KOPT-K1 (cell line): ENCODE data around the gene SIRPB1.
"Not testable (repeated sequence)": the region's sequence is repeated elsewhere in the genome, so short reads cannot be mapped to it uniquely, and the experiment has no call there.

Source experiments
- H3K27ac ChIP-seq: fragments of 200-600 bp; sonication (generic); 2 replicates; pipeline ENCODE4 v1.5.1; 2016; ENCODE audit warnings: antibody characterized with exemption, mild to moderate bottlenecking, low read depth, low read length; ENCODE audit not compliant: poor library complexity, severe bottlenecking
- H3K36me3 ChIP-seq: fragments of 200-600 bp; sonication (generic); 2 replicates; pipeline ENCODE4 v1.5.1; 2017; ENCODE audit warnings: antibody characterized with exemption, mild to moderate bottlenecking, low read length, moderate library complexity; ENCODE audit not compliant: insufficient read depth
- H3K9me3 ChIP-seq: fragments of 200-600 bp; sonication (generic); 2 replicates; pipeline ENCODE4 v1.5.1; 2017; ENCODE audit warnings: antibody characterized with exemption, low read length, mild to moderate bottlenecking; ENCODE audit not compliant: insufficient read depth, poor library complexity, severe bottlenecking

Gene SIRPB1

DNA sequence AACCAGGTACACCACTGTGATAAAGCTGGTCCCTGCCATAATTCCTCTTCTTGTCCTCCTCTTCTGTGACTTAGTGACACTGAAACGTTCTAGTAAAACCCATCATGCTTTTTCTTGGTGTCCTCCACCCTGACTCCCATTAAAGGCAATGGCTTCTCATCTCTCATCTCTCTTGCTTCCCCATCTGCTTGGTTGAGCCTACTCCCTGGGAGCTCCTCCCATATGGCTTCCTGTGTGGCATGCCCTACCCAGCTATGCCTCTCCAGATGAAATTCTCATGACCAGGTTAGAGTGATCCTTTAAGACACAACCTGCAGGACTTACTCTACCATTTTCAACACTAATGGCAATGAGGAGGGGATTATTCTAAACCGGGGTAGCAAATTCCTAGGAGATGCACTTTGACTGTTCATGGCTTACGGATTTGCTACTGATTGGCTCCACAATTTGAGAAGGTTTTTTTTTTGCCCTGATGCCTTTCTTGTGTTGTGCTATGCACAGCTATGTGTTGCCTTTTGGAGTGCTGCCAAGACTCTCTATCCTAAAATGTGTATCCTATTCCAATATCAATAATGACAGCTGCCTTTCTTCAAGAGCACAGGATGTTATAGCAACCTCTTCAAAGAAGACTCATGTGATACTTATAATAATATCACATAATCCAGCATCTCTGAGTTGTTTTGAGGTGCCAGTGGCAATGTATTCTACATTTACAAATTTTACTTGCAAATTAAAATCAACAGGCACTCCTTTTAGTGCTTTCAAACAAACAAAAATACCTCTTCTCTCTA lies 31.7 kb upstream of the SIRPB1 start:
- Histone ChIP-seq H3K36me3 (no peaks in the 10 kb centered on the region), H3K9me3 (peaks cover 6% of the 10 kb centered on the region), H3K27ac (no peak overlapping the region)

DNA sequence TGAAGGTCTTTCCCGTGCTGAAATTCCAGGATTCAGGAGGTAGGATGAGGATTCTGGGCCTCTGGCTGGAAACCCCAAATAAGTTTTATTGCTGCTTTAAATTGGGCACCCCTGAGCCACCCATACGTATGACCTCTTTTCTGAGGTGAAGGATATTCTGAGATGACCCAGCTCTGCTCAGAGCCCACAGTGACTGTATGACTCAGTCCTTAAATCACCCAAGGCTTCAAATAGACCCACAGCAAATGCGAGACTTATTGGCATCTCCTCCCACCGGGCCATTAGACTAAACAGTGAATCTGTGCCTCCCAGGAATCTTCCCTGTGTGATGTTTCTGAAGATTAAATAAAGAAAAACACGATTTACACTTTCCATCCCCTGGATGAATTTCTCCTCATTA lies 28.3 kb upstream of the SIRPB1 start:
- H3K27ac ChIP-seq = no peak overlapping the region
- peaks cover 12% of the 10 kb centered on the region for H3K9me3 ChIP-seq

DNA sequence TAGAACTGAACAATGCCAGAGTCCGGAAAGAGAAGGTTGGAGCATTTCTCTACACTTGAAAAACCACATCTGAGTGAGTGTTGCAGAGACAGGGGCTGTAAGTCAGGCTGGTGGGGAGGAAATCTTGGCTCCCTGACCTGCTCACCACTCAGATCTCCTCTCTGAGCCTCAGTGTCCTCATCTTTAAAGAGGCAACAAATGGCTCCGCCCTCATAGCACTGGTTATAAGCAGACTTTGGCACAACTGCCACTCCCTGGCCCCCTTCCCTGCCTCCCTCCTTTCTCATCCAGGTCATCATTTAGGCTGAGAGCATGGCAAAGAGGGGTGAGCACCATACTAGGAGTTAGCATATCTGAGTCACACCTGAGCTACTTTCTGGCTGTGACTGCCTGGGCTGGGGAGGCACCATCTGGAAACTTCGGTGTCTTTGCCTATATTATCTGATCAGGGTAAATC lies 27.2 kb upstream of the SIRPB1 start:
- H3K36me3 ChIP-seq = no peaks in the 10 kb centered on the region
- H3K27ac ChIP-seq = no peak overlapping the region

More for the DNA sequence above, 28.3 kb upstream of the SIRPB1 start:
- H3K36me3 ChIP-seq = no peaks in the 10 kb centered on the region

DNA sequence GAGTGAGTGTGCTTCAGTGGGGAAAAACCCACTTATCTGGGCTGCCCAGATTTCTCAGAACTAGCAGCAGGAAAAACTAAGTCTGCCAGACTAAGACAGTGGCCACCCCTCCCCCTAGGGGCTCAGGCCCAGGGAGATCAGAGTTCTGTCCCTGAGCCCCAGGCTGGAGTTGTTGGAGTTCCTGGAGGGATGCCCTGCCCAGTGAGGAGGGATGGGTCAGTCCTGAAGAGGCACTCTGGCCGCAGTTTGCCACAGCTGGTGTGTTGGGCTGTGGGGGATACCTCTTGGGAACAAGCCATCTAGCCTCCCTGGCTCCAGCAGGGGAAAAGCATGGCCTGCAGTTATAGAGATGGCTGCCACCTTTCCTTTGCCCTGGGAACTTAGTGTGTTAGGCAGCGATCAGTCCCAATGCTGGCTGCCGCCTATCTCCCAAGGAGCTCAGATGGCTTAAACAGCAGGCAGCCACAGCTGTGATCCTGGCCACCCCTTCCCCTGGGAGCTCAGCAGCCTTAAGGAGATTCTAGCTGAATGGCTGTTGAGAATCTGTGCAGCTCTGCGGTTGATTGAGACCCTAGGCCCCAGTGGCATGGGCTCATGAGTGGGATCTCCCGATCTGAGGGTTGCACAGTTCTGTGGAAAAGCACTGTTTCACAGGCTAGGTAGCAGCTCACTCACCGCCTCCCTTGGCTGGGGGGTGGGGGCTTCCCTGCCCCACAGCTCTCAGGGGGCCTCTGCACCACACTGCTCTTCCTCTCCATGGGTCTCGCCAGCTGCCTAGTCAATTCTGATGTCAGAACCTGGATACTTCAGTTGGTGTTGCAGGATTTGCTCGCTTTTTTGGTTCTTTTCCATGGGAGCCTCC lies 24.5 kb upstream of the SIRPB1 start:
- Histone ChIP-seq H3K27ac (no peak overlapping the region), H3K9me3 (peaks cover 12% of the 10 kb centered on the region), H3K36me3 (no peaks in the 10 kb centered on the region)

More for the DNA sequence above, 27.2 kb upstream of the SIRPB1 start:
- H3K9me3 ChIP-seq = peaks cover 12% of the 10 kb centered on the region

DNA sequence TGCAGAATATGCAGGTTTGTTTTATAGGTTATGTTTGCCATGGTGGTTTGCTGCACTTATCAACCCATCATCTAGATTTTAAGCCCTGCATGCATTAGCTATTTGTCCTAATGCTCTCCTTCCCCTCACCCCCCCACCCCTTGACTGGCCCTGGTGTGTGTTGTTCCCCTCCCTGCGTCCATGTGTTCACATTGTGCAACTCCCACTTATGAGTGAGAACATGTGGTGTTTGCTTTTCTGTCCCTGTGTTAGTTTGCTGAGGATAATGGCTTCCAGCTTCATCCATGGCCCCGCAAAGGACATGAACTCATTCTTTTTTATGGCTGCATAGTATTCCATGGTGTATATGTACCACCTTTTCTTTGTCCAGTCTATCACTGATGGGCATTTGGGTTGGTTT lies 18.8 kb upstream of the SIRPB1 start:
- H3K9me3 ChIP-seq, H3K27ac ChIP-seq, H3K36me3 ChIP-seq: not testable (repeated sequence)

DNA sequence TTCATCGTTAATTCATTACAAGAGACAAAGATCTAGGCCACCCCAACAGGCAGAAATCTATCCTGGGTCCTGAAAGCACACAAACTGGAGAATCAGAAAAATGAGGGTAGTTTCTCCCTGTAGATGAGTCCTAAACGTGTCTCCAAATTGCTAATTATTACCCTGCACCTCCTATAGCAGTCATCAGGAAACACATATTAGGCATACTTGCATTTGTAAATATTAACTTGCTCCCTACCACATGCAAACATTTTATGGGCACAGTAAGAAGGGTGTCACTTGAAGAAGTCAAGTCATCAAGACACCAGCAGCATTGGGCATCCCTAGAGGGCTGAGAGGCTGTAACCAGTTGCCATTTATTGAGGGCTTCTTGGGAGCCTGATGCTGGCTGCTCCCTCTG lies 17.9 kb upstream of the SIRPB1 start:
- H3K36me3 ChIP-seq = no peaks in the 10 kb centered on the region
- no peak overlapping the region for H3K27ac ChIP-seq
- no peaks in the 10 kb centered on the region for H3K9me3 ChIP-seq

DNA sequence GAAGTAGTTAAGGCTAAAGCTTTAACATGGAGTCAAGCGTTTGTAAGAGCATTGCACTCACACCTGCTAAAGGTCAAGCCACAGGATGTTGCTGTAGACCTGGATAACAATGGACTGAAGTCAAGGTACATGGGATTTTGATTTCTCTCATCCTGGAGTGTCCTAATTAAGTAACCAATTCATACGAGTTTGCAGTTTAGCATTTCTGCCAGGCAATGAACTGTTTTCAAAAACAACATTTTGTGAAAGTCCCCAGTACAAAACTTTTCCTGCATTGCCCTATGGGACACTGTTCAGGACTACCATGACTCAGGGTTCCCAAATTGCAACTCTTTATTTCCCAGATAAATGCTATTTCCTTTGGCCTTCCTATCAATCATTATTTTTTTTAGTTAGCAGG lies 17.4 kb upstream of the SIRPB1 start:
- no peaks in the 10 kb centered on the region for H3K9me3 ChIP-seq
- H3K36me3 ChIP-seq = no peaks in the 10 kb centered on the region
- H3K27ac ChIP-seq = no peak overlapping the region

DNA sequence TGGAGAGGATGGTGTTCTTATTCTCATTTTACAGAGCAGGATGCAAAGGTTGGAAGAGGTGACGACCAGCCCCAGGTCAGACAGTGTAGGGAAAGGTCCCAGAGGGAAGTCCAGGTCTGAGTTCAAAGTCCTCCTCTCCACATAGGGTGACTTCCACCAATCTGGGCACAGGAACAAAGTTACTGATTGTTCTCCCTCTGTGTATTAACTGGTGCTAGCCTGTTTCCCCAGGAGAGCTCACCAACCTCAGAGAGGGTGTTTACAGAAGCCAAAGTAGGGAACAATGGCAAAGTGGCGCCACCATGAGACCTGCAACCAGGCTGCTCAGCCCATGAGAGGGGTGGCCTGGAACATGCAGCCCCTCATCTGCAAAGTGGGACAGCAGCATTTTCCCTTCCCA lies 16.8 kb upstream of the SIRPB1 start:
- Histone ChIP-seq H3K9me3 (no peaks in the 10 kb centered on the region), H3K27ac (no peak overlapping the region), H3K36me3 (no peaks in the 10 kb centered on the region)

DNA sequence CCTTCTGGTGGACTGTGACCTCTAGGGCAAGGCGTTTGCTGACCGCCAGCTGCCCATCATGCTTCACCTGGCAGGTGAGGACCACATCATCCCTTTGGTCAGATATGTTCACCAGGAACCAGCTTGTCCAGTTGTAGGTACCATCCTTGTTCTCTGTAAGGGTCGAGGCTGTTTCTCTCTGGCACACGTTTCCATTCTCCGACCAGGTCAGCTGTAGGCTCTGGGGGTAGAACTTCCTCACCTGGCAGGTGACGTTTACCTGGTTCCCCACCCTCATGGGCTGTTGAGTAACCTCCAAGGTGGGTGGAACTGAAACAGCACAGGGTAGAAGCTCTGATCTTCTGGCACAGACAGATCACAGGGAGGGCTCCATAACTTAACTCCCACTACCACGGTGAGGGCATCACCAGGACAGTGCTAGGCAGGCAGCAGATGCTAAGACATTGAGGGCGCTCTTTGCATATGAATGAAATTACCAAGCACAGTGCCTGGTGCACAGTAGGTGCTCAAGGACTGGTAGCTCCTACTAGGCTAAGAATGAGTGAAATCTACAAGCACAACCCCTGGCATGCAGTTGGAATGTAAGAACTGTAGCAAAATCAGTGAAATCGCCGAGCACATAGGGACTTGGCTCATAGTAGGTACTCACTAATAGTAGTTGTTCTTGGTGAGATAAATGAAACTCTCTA lies 15.6 kb upstream of the SIRPB1 start:
- Histone ChIP-seq H3K36me3 (no peaks in the 10 kb centered on the region), H3K27ac (no peak overlapping the region), H3K9me3 (no peaks in the 10 kb centered on the region)

DNA sequence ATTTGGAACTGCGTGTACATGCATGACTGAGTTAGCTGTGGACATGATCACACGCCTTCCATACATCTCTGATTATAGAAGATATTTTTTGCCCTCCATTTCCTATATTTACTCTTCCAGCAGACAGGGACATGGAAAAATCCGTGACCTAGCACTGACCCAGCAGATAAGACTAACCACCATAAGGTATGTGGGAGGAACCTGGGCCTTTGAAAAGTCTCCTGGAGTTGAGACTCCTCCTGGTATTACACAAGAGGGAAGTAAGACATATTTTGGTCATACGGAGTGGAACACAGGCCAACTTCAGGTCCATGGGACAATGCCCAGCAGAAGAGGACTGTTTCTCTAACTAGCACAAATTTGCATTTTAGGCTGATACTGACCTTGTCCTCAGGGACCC lies 13.7 kb upstream of the SIRPB1 start:
- Histone ChIP-seq H3K9me3 (no peaks in the 10 kb centered on the region), H3K27ac (no peak overlapping the region), H3K36me3 (no peaks in the 10 kb centered on the region)

DNA sequence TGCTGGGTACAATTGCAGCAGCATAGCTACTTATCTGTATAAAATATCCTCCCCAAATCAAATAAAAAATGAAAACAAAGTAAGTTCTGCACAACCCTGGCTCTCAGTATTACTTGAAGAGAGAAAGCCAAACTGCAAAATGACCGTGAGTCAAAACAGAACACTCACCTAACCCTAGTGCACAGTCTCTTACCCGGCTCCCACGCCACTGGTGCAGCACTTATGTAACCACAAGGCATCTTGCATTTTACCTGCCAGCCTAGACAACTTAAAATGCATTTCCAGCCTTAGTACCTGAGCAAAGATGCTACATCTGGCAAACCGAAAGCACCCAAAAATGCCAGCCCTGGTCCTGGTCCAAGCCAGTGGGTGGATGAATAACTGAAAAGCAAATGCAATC lies 12.4 kb upstream of the SIRPB1 start:
- H3K9me3 ChIP-seq = no peaks in the 10 kb centered on the region
- H3K27ac ChIP-seq = no peak overlapping the region
- no peaks in the 10 kb centered on the region for H3K36me3 ChIP-seq

DNA sequence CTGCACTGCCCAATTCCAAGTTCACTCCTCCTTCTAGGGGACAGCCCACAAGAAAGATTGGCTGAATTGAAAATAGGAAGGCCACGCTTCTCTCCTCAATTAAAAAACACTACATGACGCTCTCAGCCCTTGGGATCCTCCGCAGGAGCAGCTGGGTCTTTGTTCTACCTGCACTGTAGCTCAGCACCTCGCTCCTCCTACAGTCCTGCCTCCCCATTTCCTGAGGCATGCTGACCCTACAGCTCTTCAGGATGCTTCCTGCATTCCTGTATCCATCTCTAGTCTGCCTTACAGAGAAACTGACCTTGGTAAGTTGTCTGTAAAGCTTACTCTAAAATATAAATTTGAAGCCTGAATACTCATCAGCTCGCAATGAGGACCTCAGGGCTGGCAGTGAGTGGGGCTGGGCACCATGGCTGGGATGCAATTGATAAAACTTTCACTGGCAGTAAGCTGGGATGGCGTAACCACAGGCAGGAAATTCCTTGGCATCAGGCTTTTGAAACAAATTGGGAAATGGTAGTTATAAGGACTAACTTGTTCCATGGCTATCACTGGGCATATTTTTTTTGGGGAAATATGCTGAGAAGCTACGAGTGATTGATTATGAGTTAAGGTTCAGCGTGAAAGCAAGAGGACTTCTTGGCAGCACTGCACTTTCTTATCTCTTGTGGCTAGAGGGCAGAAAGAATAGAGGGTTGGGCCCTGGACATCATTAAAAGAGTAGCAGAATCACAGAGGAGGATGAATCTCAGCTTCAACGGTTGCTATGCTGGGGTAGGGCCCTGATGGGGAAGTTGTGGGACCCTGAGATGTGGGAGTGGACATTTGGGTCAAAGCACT lies 11.7 kb upstream of the SIRPB1 start:
- Histone ChIP-seq H3K9me3 (no peaks in the 10 kb centered on the region), H3K27ac (no peak overlapping the region), H3K36me3 (no peaks in the 10 kb centered on the region)

DNA sequence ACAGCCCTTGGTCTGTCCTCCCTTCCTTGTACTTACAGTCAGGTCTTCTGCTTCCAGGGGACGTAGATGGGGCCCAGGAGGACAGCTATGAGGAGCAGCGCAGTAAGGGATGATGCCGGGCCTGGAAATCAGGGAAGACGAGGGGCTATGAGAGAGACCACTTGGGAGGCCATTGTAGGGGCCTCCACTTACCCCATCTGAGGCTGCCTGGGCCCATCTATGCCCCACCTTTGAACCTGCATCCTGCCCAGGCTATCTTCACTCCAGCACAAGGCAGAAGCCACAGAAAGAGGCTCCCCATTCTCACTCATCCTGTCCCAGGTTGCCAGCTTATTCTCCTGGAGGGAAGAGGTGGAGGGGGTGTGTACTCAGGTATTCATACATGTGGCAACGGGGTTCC lies 10.4 kb upstream of the SIRPB1 start:
- Histone ChIP-seq H3K9me3 (no peaks in the 10 kb centered on the region), H3K27ac (no peak overlapping the region), H3K36me3 (no peaks in the 10 kb centered on the region)

DNA sequence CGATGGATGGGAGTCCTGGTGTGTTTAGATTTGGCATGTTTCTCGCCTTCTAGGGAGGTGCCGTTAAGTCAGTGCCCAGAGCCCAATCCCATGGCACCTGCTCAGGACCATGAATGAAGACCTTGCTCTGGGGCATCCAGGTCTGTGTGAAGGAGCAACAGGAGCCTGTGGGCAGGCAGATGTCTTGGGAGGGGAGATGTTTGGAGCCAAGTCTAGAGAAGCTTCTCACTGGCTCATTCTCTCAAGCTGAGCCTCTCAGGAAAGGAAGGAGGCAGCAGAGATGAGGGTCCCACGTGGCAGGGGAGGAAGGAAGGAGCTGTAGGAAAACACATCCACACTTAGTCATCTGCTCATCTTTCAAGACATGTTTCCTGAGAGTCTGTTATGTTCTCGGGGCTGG lies 9.5 kb upstream of the SIRPB1 start:
- Histone ChIP-seq H3K36me3 (no peaks in the 10 kb centered on the region), H3K9me3 (no peaks in the 10 kb centered on the region), H3K27ac (no peak overlapping the region)
